Activated gamma-delta T cell treated with anti-CD3 and anti-CD28 coated beads, Interleukin-2, amount 50 U/mL, for 16 hours (primary cell): Measurements from ENCODE around the gene DNAL4.

ENCODE experiments used
- DNase-seq: peaks from one replicate; pipeline ENCODE4 v3.0.0-alpha.2; 2020; ENCODE audit warnings: low read depth

The DNAL4 gene

DNA sequence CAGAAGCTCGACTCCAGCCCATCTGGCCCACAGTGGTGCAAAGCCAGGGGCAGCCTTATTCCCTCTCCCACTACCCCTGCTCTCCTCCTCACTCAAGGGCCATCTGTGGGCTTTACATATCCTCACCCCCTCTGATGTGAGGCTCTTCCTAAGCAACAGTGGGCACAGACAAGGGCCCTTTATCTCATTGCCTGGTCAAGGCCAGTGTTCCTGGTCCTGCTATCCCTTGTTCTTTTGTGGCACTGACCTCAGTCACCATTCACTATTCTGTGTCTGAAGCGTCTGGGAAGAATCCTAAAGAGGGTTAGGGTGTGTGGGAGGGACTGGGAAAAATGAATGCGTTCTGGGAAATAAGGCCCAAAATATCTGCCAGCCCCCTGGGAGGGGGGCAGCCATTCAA is 7.3 kb downstream of the DNAL4 start:
- no peak for DNase-seq

DNA sequence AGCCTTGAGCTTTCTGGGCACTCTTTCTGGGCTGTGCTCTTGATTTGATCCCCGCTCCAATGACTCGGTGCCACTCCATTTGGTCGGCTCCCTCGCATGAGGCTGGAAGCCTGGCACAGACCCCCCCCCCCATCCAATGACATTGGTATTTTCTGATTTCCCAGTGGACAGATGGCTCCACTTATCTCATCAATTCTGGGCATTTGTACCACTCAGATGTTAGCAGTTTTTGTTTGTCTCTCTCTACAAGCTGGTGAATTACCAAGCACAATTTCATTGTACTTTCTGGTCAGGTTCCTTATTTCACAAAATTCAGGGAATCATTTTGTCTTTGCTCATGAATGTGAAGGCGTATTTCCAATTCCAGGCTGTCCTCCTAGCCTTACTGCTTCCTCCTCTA is 9.1 kb downstream of the DNAL4 start:
- no peak for DNase-seq

DNA sequence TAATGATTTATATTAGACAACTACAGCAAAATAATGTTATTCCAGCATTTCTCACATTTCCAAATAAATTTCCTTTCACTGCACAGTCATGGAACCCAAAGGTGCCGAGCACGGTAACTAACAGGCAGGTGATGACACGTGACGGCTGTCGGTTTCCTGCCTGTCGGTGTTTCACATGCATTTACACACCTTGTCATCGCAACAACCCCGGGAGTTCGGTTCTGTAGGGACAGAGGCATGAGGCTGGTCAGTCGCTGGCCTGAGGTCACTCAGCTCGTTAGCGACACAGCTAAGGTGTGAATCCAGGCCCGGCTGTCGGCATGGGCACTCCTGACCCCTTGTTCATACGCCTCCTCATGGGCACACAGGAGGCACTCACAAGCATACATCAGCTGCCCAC is 9.9 kb downstream of the DNAL4 start:
- DNase-seq, result no peak

DNA sequence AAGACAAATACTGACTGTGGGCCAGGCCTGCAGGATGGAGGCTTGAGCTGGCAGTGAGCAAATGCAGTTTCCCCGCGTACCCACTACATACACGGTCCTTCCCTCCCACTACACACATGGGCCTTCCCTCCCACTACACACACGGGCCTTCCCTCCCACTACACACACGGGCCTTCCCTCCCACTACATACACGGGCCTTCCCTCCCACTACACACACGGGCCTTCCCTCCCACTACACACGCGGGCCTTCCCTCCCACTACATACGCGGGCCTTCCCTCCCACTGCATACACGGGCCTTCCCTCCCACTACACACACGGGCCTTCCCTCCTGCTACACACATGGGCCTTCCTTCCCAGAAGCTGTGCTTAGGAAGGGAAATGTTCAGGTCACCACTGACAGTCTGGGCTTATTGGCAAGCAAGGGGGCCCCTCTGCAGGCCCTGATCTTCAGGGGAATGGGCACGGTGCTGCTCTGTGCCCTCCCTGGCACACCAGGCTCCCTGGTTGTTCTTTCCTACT is 10.8 kb downstream of the DNAL4 start:
- no peak for DNase-seq

DNA sequence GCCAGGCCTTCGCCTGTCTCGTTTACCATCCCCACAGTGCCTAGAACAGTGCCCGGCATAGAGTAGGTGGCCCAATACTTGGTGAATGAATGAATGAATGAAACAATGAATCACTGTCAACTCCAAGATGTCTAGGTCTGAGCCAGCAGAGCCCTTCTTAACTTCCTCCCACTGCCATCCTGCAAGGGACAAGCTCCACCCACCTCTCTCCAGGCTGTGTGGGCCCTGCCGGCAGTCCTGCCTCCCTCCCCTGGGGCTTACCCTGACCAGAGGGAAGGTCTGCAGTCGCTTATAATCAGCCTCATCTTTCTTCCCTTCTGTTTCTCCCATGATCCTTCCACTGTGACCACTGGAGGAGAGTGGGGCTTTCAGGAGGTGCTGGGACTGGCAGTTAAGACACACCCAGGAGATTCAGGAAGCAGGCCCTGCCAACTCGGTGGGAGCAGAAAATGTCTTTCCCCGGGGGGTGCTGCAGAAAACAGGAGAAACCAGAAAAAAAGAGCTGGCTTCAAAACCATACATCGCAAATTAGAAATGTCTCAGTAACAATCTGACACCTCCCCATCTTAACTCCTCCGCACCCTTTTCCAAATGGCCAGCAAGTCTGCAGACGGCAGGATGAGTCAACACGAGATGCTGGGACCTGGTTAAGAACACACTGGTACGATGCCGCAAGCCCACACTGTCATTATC is 11.4 kb downstream of the DNAL4 start:
- no peak for DNase-seq

DNA sequence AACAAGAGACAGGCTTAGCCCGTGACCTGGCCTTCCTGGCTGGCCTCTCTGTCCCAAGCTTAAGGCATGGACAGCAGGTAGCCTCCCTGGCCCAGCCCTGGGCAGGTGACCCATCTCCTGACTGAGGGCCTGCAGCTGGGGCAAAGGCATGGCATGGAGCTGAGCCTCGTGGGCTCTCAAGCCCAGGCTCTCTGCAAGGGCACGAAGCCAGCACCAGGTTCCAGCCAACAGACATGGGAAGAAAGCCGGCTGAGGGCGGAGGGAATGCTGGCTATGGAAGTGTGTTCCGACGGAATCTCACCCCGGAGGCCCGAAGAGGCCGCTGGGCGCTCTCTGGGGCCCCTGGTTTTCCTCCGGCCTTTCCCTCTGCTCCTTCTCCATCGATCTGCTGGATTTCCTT is 12.9 kb downstream of the DNAL4 start:
- DNase-seq, result no peak

DNA sequence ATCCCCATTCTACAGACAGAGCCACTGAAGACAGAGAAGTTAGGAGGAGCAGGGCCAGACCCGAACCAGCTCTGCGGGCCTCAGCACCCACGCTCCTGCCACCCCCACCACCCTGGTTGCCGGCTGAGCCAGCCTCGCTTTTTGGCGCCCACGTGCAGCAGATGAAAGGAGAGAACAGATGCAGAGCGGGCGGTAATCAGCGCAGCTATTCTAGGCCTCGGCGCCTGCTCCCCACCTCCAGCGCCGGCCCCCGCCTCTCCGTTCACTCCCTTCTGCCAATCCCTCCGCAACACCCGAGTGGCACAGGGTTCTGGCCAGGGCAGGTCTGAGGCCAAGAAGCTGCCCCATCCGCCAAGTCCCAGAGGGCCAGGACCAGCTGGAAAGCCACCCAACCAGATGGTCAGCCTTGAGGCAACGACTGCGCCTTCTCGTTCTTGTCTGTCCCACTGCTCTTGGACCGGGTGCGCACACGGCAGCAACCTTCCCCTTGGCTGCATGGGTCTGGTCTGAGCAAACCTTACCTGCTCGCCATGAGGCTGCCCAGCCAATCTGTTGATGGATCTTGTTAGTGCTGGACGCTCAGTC is 16.8 kb downstream of the DNAL4 start:
- no peak for DNase-seq

DNA sequence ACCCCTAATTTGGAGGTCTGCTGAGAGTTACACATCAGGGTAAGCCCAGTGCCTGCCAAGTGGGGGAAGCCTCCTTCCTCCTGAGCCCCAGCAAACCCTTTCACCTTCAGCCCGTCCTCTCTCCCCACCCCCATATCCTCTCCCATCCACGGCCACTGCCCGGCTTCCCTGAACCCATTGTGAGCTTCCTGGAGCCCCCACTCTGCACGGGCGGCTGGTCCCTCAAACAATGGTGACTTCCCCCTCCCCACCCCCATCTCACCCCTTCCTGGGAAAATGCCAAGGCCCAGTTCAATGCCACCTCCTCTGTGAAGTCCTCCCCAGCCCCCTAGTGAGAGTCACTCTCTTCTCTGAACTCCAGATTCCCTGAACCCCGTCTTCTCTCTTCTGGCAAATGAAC is 17.9 kb downstream of the DNAL4 start:
- no peak for DNase-seq

DNA sequence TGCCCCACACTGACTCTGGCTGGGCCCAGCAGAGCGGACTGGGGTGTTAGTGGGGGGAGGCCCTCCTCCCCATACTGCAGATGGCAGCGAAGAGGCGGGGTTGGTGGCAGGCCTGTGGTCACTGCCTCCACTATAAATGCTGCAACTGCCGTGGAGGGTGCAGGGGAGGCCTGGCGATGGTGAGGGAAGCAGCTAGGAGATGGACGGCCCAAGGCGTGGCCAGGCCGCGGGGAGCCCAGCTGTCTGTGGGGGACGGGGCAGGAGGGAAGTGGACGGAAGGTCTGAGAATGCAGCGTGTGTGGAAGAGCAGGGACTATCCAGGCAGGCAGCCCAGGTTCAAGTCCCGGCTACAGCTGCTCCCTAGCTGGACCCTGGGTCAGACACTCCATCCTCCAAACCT is 18.3 kb downstream of the DNAL4 start:
- no peak for DNase-seq

DNA sequence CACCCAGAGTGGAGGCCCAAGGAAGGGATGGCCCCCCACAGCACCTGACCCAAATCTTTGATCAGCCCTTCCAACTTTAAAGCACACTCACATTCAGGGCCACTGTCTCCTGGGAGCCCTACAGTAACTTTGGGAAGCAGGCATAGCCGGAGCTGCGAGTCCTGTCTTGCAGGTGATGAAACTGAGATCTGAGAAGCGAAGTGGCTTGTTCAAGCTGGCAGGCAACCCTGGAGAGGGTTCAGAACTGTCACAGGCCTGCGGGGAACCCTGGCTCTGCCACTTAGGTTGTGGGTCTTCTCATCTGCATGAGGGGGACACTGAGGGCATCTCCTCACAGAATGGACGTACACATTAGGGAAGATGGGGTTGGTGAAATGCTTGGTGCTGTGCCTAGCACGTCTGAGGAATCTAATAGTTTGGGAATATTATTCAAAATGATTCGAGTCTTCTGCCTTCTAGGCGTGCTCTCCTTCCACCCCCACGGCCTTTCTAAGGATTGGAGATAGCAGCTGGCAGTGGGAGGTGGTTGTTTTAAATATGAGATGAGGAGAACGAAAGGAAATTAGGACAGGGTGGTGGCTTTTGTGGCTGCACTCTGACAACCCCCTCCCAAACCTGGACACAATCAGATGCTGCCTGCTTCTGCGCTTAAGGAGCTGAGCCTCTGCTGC is 19.3 kb downstream of the DNAL4 start:
- DNase-seq, result no peak

DNA sequence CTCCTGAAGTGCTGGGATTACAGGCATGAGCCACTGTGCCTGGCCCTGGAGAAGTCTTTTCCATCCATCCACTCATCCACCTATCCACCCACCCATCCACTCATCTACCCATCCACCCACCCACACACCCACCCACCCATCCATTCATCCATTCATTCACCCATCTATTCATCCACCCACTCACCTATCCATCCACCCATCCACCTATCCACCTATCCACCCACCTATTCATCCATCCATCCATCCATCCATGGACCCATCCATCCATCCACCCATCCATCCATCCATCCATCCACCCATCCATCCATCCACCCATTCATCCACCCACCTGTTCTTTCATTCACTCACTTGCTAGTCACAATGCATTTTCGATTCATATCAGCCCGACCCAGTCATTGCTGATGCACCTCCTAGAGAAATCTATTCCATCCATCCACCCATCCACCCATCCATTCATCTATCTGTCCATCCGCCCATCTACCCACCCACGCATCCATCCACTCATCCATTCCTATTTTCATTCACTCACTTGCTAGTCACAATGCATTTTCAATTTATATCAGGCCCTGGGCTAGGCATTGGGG is 20.5 kb downstream of the DNAL4 start:
- no peak for DNase-seq

DNA sequence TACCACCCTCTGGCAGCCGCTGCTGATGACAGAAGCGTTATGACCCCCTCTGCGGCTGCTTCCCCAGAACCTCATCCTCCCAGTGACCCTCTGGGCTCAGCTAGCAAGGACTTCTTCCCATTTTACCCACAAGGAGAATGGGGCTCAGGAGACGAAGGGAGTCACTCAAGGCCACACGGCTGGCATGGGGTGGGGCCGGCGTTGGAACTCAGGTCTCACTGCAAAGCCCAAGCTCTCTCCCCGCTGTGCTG is 21.4 kb downstream of the DNAL4 start:
- DNase-seq, result no peak

DNA sequence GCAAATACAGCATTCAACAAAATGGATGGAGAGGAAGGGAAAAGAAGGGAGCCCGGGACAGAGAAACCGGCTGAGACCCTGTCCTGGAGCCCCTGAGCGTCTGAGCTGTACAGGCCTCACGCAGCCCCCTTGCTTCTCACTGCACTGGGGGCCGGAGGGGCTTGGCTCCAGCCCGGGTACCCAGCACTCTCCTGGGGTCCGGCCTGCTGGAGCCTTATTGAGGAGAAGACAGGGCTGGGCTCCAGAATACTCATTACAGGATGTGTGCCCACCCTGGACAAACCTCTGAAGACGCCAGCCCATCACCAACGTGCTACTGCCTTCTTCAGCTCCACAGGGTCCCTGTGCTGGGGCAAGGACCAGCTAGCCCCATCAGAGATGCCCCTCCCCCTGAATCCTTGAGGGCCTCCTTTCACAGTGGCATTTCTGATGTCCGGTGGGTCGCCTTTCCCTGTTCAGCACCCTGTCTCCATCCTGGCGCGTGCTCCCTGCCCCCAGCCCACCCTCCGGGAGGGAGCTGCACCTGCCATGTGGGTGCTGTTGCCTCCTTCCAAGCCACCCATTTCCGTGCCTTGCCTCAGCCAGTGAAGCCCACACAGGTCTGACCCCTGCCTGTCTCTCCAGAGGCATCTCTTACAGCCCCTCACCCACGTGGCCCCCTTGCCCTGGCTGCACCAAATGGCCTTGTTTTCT is 23.5 kb downstream of the DNAL4 start:
- no peak for DNase-seq

DNA sequence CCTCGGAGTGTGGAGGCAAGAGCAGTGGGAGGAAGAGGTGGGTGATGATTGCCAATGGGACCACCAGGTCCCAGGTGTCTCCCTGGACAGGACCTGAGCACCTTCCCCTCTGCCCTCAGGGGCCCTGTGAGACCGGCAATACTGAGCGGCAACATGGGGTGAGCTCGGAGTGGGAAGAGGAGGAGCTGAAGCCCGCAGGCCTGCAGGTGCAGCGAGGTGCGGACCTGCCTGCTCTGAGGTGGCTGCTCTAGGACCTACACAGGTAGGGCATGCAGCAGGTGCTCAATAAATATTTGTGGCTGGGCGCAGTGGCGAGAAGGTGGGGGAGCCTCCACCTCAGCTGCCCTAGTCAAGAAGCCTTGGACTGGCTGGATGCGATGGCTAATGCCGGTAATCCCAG is 25.9 kb downstream of the DNAL4 start:
- no peak for DNase-seq

DNA sequence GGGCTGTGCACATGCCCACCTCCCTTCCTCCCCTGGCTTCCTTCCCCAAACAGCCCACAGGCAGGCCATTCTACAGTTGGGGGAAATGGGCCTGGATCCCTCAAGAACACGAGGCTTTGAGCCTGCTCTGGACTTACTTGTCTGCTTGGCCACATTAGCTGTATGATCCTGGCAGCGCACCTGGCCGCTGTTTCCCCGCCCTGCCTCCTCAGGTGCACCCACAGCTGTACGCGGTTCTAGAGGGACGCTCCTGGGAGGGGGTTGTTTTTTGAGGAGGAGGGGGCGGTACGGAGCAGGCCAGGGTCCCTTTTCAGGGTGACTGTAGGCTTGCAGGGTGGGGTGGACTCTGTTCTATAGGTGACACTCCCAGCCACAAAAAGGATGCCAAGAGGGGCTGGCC is 26.6 kb downstream of the DNAL4 start:
- DNase-seq, result no peak

DNA sequence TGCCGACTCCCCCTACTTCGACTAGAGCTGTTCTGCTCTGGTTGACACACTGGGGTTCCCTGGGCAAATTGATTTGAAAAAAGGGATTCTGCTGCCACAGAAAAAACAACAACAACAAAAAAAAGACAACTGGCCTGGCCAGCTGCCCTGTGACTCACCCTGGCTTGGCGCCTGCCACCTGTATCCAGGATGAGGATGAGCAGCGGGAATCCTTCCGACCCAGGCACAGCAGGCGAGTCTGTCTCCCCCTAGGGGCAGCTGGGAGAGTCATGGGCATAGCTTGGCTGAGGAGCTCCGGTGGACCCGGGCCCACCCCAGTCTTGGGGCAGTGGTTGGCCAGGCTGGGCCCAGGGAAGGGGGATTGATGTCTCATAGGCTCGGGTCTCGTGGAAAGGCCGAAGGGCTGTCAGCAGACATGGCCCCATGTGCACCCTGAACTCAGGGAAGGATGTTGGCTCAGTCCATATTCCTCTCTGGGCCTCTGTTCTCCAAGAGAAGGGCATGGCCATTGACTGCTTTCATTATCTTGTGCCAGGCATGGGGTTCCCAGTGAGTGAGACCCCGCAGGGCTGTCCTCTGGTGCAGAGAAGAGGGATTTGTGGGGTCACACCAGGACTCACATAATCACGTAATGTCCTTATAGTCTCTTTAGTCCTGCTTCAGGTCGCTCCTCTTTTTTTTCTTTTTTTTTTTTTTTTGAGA is 27.7 kb downstream of the DNAL4 start:
- no peak for DNase-seq

DNA sequence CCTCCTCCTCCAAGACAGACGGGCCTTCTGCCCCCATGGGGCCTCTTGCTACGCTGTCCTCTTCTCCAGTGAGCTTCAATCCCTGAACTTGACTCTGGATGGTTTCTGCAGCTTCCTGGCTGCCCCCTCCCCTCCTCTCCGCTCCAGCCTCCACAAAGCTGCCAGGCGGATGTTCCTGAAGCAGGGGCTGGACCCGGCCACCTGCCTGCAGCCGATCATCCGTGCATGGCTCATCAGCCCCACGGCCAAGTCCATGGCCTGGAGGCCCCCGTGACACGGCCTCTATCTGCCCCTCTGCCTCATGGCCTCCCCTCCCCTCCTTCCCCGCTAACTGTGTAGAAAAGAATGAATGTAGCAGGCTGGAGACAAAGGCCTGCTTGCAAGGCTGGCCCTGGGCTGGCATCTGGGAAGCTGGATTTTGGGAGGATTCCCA is 31.4 kb downstream of the DNAL4 start:
- DNase-seq, result no peak

DNA sequence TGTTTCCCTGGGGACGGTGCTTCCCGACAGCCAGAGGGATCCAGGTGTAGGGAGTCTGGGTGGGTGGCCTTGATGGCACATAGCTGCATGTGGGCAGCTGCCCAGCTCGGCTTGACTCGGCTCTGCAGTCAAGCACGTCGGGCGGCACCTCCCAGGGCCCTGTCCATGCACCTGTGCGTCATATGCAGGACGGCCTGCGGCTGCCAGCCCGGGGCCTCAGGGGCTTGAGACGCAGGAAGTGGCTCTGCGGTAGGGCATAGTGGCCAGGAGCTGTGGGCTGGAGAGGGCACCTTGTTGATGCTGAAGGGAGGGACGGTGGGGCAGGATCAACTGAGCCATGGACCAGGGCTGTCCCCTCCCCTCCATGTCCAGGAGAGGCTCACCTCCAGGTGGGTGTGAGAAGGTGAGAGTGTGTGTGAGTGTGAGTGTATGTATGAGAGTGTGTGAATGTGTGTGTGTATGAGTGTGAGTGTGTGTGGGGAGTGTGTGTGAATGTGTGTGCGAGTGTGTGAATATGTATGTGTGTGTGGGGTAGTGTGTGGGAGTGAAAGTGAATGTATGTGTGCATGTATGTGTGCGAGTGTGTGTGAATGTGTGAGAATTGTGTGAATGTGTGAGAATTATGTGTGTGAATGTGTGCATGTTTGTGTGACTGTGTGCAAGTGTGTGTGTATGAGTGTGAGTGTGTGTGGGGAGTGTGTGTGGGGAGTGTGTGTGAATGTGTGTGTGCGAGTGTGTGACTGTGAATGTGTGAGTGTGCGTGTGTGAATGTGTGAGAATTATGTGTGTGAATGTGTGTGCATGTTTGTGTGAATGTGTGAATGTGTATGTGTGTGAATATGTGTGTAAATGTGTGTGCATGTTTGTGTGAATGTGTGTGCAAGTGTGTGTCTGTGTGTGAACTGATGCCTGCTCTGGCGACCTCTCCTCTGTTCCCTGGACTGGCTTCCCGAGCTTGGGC is 32.5 kb downstream of the DNAL4 start:
- DNase-seq, result no peak

DNA sequence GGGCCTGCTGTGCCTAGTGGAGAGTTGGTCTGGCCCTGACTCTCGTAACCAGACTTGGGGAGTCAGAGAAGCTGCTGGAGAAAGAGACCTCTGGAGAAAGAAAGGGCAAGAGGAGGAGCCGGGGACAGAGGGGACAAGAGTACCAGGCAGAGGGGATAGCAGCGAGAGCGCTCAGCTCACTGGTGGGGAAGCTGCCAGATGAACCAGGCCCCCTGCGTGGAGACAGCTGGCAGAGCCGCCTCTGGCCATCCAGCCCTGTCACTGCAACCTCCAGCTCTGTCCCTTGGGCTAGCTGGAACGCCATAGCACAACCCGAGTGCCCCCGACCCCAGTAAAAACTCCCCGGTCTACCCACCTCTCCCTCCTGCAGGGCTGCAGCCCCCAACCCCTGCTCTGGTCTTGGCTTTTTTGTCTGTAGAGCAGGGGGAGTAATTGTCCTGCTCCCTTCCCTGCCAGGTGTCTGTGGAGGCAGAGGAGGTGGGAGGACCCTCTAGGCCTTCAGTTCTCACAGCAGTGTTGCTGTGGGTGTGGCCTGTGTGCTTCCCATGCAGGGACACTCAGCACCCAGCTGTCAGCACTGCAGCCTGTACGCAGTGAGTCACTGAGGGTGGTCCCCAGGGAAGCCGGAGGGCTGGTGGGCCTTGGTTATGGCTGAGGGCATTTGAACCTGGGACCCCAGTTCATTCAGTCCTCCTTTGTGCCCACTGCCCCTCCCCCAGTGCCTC is 33.3 kb downstream of the DNAL4 start:
- DNase-seq, result no peak

DNA sequence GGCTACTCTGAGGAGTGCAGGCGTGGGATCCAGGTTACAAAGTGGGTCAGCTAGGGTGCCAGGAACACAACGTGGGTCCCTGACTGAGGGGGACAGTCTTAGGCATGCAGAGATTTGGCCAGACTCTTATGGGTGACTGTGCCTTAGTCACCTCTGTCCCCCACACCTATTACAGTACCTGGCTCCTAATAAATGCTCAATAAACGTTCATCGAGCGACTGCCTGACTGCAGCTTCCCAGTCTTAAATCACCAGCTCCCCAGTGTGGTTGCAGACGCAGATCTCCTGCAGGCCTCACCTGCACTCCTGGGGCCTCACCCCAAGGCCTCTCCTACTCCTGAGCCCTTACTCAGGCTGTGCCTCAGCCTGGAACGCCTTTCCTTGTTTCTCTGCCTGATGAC is 34.9 kb downstream of the DNAL4 start:
- no peak for DNase-seq
